ENCODE data around the gene COMMD1.
"Not testable (repeated sequence)": the region's sequence is repeated elsewhere in the genome, so short reads cannot be mapped to it uniquely, and the experiment has no call there.

The COMMD1 gene

DNA sequence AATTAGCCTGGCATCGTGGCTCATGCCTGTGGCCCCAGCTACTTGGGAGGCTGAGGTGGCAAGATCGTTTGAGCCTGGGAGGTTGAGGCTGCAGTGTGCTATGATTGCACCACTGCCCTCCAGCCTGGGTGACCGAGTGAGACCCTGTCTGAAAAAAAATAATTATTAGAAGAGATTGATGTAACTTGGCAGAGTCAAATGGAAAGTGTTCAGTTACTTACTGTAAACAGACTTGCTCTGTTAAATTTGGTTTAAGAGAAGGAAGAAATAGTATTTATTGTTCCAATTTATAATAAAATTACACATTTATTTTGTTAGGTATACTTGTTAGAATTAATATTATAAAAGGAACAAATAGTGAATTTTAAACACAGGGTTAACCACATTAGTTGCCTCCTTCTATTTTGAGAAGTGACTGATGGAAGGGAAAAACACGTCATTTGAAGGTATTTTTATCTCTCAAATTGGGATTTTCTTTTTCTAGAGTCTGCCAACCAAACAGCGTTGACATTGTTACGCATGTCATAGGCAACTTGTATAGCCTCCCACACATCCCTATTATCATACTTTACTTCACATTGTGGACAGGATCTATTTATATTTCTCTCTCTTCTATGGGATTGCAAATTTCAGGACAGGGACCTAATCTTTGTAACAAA lies 171.6 kb downstream of the COMMD1 start:
- no peak for DNase-seq

GRCh38 chr2:62084801-62085200 lies 179.3 kb downstream of the COMMD1 start:
- DNase-seq: no peak

GRCh38 chr2:62089658-62090057 lies 184.2 kb downstream of the COMMD1 start:
- DNase-seq: no peak

DNA sequence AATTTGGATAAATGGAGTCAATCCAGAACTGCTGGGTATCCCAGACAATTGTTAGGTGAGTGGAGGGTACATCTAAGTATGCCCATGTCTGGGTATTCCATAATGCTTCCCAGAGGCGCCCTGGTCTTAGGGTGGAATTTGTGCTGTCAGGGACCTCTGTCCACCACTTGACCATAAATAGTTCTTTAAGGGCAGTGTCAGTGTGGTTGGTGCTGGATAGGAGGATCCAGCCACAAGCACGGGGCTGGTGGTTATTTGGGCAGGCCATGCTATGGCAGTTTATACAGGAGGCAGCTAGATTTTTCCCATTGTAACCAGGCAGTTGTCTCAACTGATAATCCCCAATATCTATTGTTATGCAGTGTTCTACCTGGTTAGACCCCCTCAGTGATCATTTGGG lies 186.0 kb downstream of the COMMD1 start:
- DNase-seq: no peak

DNA sequence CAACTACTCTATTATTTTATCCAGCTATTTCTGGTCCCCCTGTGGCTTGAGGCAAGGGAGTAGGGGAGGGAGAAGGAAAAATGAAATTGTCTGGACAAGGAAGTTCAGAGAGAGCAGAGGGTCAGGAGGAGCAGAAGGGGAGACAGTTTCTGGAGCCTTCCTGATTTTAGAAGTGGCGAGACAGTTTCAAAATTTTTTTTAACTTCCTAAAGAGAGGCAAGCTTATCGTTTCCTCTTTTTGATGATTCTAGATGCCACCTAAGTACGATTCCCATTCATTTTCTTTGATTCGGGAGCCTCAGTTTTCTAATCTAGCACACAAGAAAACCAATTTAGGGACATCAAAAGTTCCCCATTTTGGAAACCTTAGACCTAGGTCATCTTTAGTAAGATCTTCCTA lies 193.6 kb downstream of the COMMD1 start:
- no peak for DNase-seq

DNA sequence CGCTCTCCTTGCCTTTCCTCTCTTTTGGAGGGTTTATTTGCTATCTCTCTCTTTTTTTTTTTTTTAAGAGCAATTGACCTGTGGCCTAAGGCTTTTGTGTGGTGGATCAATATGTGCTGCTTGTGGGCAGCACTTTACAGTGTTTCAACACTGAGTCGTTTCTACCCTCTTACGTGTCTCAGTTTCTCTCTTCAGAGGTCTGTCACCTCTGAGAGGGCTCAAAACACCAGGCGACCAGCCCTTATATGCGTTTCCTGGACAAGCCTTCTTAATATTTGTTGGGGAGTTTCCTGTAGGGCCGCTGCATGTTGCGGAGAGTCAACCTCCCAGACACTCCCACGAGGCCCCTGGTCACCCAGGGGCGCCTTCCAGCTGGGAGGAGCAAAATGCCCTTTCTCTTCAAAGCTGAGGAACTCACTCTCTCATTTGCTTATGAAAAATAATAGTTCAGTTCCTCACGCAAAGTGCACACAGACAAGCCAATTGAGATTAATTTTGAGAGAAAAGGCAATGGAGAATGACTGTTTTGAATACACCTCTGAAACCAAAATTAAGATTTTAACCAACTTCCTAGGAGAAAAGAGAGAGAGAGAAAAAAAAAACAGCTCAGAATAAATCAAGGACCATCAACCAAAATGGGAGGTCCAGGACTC lies 194.2 kb downstream of the COMMD1 start:
- DNase-seq: no peak

GRCh38 chr2:62101886-62102285 lies 196.4 kb downstream of the COMMD1 start:
- DNase-seq: no peak

DNA sequence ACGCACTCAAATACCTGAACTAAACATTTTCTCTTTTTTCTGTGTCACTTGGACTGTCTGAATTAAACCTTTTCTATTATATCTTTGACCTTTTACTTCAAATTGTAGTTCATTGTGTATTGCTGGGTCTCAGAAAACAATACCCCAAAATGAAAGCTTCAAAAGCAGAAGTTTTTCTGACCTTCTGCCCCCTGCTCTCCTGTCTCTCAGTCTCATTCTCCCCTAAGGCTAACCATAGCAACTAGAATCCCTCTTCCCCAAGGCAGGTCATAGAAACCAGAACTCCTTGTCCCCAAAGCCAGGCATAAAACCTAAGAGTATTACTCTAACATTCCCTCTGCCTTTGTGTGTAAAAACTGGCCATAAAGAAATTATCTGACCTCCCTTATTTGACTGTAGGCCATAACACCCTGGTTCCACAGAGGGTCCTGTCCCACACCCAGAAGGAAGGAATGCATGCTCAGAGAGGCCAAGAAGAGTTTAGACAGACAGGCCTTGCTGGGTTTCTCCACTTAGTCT lies 197.0 kb downstream of the COMMD1 start:
- no peak for DNase-seq

- no peak for DNase-seq
Measured at GRCh38 chr2:62109554-62109953, 204.1 kb downstream of the COMMD1 start.

GRCh38 chr2:62110415-62111025 lies 205.0 kb downstream of the COMMD1 start:
- no peak for DNase-seq

DNA sequence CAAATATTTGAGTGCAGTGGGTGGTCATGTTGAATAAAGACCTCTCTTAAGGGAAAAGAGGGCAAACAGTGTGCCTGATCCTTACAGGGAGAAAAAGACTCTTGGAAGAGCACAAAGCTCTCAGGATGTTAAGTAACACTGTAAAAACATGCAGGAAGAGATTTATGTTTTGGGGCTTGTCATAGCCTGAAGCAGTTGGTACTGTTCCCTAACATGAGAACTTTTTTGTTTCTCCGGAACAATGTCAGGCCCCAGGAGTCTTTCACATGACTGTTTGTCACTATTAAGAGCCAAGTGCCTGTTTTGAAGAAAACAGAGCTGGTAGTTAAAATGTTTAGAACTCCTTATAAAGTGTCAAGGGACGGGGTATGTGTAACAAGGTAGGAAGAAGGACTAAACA lies 206.7 kb downstream of the COMMD1 start:
- no peak for DNase-seq

DNA sequence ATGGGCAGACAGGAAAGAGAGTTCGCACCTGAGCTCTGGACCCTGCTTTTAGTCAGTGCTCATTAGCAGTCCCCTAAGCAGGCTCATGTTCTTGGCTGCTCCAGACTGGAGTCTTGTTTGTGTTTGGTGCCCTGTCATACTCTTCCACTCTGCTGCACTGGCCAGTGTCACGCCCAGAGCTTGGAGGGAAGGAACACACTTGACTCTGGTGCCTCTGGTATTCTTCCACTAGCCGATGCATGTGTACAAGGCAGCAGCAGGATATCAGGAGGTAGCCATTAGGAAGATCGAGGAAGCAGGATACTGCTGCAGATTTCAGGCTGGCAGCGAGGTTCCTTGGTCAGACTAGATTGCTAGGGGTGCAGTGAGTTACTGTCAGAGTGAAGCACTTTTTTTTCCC lies 209.1 kb downstream of the COMMD1 start:
- no peak for DNase-seq

DNA sequence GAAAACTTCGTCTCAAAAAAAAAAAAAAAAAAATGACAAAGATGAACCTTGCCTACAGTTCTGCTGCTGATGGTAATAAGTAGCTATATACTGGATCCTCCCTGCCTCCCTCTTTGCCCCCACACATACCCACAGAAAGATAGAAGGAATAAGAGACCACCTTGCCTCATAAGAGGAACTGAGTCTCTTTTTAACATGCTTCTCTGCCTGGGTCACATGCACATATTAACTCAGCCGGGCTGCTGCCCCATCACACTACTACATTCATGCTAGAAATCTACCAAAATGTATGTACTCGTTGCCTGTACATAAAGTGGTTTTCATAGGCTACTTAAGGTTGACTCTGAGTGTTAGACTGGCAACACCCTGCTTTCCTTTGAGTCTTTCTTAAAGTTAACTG lies 211.5 kb downstream of the COMMD1 start:
- no peak for DNase-seq

GRCh38 chr2:62118160-62118559 lies 212.7 kb downstream of the COMMD1 start:
- no peak for DNase-seq

- DNase-seq: no peak
Measured at GRCh38 chr2:62119311-62119974, 214.0 kb downstream of the COMMD1 start.

DNA sequence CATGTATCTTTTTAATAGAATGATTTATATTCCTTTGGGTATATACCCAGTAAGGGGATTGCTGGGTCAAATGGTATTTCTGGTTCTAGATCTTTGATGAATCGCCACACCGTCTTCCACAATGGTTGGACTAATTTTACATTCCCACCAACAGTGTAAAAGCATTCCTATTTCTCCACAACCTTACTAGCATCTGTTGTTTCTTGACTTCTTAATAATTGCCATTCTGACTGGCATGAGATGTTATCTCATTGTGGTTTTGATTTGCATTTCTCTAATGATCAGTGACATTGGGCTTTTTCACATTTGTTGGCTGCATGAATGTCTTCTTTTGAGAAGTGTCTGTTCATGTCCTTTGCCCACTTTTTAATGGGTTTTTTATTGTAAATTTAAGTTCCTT lies 220.8 kb downstream of the COMMD1 start:
- DNase-seq: not testable (repeated sequence)

DNA sequence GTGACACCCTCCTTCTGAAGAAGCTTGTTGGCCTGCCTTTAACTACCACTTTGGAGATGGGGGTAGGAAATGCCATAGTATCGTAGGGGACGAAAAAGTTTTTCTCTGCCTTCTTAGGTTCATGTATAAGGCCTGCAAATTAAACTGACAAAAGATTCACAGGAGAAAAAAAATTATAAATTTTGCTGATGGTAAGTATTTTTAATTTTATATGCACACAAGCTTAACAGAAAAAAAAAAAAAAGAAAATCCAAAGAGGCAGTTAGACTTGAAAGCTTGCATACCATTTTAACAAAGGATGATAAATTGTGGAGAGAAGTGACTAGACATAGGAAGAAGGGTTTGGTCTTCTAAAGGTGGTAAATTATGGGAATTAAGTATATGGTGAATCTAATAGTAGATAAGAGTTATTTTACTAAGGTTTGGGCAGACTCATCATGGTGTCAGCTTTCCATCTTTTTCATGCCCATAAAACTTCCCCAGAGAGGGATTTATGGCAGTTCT lies 227.9 kb downstream of the COMMD1 start:
- DNase-seq: no peak

DNA sequence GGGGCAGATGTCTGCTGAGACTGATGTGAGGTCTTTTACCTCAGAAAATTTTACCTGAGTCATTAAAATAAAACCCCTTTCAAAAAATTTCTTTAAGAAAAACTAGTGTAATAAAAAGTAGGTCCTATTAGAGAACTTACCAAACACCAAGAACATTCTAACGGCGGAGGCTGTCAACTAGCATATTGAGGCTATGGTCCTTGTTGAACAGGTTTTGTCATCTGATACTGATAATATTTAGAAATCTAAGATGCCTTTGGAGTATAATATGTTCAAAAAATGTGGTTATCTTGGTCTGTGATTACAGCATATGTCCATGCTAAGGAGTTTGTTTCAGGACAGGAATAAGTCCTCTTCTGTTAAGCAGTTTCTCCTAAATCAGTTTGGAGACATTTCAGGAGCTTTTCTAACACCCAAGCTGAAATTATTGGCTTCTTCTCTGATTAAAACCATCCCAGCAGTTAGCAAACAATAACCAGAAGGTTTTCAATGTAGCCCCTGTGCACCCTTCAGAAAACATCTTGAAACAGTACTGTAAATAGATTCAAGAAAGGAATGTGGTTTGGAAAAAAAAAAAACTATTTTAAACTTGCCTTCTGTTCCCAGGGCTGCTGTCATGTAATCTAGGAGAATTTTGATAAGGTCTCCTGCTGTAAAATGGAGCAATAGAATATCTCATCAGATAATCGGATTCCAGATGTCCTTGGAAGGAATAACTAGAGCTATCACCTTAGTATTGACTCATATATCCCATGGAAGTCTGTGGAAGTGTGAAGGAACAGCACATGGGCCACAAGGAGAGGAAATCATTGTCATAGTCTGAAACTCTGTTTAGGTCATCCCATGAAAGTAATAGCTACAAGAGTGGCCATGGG lies 231.7 kb downstream of the COMMD1 start:
- no peak for DNase-seq

GRCh38 chr2:62140426-62141141 lies 235.1 kb downstream of the COMMD1 start:
- DNase-seq: no peak

DNA sequence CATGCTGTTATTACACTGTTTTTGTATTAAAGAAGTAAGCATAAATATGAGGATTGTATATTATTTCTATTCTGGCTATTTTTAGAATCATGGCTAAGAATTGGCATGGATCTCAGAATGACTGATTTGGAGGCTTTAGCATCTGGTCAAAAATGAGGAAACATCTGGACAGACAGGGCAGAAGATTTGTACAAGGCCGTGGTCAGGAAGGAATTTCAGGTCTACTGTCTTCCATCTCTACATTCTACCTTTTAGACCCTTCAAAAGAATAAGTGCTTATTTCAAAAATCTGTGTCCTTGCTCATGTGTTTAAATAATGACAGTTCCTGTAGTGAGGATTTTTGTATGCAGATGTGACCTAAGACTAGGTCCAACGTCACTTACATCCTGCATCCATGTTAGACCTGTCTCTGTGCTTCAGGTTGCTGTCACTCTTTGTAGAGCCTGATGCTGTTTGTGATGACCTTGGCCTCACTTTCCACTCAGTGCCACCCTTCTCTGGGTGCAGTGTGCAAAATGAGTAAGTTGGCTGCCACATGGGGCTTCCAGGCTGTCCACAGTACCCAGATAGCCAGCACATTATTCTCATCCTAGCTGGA lies 235.8 kb downstream of the COMMD1 start:
- DNase-seq: no peak

GRCh38 chr2:62142054-62142453 lies 236.6 kb downstream of the COMMD1 start:
- no peak for DNase-seq
